Retinal pigment epithelial cell (primary cell): ENCODE results near the gene FZD7.

ENCODE experiments used
- DNase-seq: peaks from one replicate; pipeline ENCODE4 v3.0.0-alpha.2; 2010; ENCODE audit warnings: low read depth
- H3K4me3 ChIP-seq: 2 replicates; pipeline ENCODE4 v1.5.1; 2011; ENCODE audit warnings: mild to moderate bottlenecking, low read length, control low read depth, moderate library complexity
- CTCF ChIP-seq: conservative IDR thresholded peaks from 2 replicates; pipeline ENCODE4 v1.5.1; 2011; ENCODE audit warnings: low read depth, low read length, control low read depth, inconsistent platforms

FZD7 gene

GRCh38 chr2:201990069-201990468 lies 43.6 kb upstream of the FZD7 start:
- H3K4me3 ChIP-seq: no peak overlapping the region
- no peak for TF ChIP-seq CTCF
- DNase-seq: no peak

GRCh38 chr2:201992960-201993359 lies 40.7 kb upstream of the FZD7 start:
- no peak for DNase-seq
- no peak for TF ChIP-seq CTCF
- H3K4me3 ChIP-seq: no peak overlapping the region

DNA sequence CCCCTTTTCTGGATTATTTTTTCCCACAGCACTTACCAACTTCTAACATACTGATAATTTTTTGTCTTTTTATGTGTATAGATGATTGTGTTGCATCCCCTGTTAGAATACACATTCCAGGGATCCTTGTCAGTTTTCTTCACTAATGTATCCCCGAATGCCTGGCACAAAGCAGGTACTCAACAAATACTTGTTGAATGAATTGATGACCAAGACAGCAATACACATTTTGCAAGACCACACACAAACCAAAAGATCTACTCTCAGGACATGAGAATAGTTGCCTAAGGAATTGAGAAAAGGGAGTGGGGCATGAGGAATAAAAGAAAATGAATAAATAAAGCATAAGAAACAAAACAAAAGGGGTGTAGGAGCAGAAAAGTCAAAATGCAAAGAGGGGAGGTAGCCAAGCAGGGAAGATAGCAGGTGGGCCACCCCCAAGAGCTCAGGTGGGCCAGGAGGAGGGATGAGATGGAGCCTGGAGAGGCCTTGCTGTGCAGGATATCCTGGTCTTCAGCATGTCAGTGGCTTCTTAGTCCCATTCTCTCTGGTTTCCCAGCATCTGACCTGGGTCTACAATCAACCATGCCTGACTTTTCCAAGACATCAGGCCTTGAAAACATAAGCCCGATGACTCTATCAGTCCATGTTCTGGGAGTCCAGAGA lies 38.5 kb upstream of the FZD7 start:
- no peak for DNase-seq
- no peak for TF ChIP-seq CTCF
- H3K4me3 ChIP-seq: no peak overlapping the region

- H3K4me3 ChIP-seq: no peak overlapping the region
- DNase-seq: no peak
Measured at GRCh38 chr2:201996006-201996405, 37.6 kb upstream of the FZD7 start.

DNA sequence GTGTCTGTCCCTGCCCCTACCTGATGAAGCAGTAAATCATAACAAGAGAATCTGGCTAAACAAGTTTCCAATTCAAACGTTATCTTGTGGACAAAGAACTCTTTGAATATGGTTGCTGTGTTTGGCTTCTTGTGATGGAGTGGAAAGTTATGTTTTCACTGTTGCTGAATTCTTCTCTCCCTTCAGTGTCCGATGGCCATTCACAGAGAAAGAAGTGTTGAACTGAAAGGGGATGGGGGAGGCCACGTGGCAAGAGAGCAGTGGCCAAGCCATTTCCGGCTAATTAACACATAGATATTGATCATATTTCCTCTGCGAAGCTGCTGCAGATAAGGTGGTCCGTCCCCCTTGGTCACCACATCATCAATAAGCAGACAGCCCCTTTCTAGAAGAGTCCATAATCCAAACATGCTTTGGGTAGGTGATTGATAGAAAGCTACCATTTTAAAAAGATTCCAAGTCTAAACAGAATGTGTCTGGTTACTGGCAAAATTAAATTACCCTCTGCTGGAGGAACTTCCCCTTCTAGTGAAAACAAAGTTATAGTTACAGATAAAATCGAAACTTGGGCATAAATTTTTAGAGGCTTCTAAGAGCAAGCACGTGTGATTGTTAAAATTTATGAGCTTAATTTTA lies 36.9 kb upstream of the FZD7 start:
- DNase-seq: no peak
- no peak for TF ChIP-seq CTCF
- H3K4me3 ChIP-seq: no peak overlapping the region

More at GRCh38 chr2:201996006-201996405, 37.6 kb upstream of the FZD7 start:
- TF ChIP-seq CTCF: no peak

- no peak for TF ChIP-seq CTCF
- H3K4me3 ChIP-seq: no peak overlapping the region
- no peak for DNase-seq
Measured at GRCh38 chr2:201999279-201999678, 34.4 kb upstream of the FZD7 start.

DNA sequence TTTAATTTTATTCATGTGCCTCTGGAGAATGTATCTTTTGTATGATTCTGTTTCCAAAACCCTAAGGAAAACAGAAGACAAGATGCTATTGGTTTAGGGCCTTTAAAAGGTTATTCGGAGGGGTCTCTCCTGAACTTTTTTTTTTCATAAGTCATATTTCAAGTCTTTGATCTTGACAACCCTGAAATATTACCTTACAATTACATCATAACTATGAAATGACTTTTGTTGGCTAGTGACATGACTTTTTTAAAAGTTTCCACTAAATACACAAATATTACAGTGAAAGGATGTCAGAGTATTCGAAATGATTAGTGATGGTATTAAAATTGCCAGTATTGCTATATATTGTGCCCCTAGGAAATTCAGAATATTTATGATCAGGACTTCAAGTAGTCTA lies 31.8 kb upstream of the FZD7 start:
- DNase-seq: no peak
- H3K4me3 ChIP-seq: no peak overlapping the region
- no peak for TF ChIP-seq CTCF
